Ascending aorta (tissue), 2 donors: ENCODE results near the gene ANTXR1. TPM values are rescaled to one million over a fixed set of nuclear protein-coding genes. Genes with fewer than 3 reads are reported as not detected.
A peak's percentile ranks its signal among the peaks of the same experiment; 100 is the strongest.
"Not testable (repeated sequence)": the region's sequence is repeated elsewhere in the genome, so short reads cannot be mapped to it uniquely, and the experiment has no call there.

Experiments used
- DNase-seq, 2 donors: peaks; one replicate each; pipeline ENCODE4 v3.0.0-alpha.2; 2019; ENCODE audit warnings: low spot score in 2 of 2
- H3K27ac ChIP-seq, 2 donors: fragments of 200-600 bp; sonication (generic); one replicate each; pipeline ENCODE4 v1.5.1; 2016 to 2017; ENCODE audit warnings: mild to moderate bottlenecking in 1 of 2
- H3K27me3 ChIP-seq: fragments of 200-600 bp; sonication (generic); one replicate; pipeline ENCODE4 v1.5.1; 2017
- H3K36me3 ChIP-seq, 2 donors: fragments of 200-600 bp; sonication (generic); one replicate each; pipeline ENCODE4 v1.5.1; 2016
- H3K4me1 ChIP-seq, 2 donors: fragments of 200-600 bp; sonication (generic); one replicate each; pipeline ENCODE4 v1.5.1; 2016 to 2017; ENCODE audit warnings: mild to moderate bottlenecking in 1 of 2
- H3K4me3 ChIP-seq, 2 donors: fragments of 200-600 bp; sonication (generic); one replicate each; pipeline ENCODE4 v1.5.1; 2016 to 2017; ENCODE audit warnings: mild to moderate bottlenecking in 1 of 2
- H3K9me3 ChIP-seq, 2 donors: fragments of 200-600 bp; sonication (generic); one replicate each; pipeline ENCODE4 v1.5.1; 2016
- intact Hi-C: fragments of 100-400 bp; cut with DNase I; formaldehyde crosslinking; loops from one replicate; pipeline ENCODE4 v1.15.1; 2023
- total RNA-seq: library from RNA; depleted of rRNA; stranded (reverse); fragments of >200 nt; gene quantifications from one replicate; pipeline ENCODE4 v1.1.0, GENCODE V29; 2016
- TF ChIP-seq, protein P1 (sequence below), 3 experiments: fragments of 200-600 bp in 2 of 3; fragments of 450-650 bp in 1 of 3; sonication (generic) in 2 of 3; IDR thresholded peaks; one replicate each; pipeline ENCODE4 v1.5.1; 2016 to 2019; ENCODE audit warnings: antibody characterized with exemption in 3 of 3, mild to moderate bottlenecking in 1 of 3, moderate library complexity in 1 of 3

ANTXR1 gene
- total RNA-seq, 1 donor from 2014 or later = 90.3 TPM

DNA sequence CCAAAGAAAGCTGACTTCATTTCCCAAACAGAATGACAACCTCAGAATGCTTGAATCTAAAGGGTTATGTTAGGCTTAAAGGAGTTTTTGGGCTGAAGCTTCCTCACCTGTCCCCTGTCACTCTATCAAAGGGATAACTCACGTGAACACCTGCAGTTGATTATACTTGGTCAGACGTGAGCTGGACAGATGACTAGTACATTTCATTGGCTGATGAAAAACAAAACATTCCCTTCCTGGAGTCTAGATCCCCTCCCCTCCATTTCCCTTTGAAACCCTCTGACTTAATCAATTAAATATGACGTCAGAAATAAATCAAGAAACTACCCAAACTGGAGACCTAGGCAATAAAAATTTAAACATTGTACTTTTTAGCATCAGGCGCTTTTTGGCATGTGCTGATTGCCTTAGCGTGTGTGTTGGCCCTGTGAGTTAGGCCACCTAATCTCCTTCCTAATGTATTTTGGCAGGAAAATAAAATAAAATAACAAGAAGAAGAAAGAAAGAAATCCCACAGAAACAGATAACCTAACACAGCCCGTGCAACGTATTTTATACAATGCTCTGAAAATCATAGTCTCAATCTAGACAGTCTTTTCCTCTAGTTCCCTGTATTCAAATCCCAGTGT lies 159.0 kb downstream of the ANTXR1 start:
- no peaks in the 10 kb centered on the region for H3K36me3 ChIP-seq
- no peak overlapping the region for H3K4me3 ChIP-seq
- no peaks in the 10 kb centered on the region for H3K9me3 ChIP-seq
- TF ChIP-seq, protein P1, sequence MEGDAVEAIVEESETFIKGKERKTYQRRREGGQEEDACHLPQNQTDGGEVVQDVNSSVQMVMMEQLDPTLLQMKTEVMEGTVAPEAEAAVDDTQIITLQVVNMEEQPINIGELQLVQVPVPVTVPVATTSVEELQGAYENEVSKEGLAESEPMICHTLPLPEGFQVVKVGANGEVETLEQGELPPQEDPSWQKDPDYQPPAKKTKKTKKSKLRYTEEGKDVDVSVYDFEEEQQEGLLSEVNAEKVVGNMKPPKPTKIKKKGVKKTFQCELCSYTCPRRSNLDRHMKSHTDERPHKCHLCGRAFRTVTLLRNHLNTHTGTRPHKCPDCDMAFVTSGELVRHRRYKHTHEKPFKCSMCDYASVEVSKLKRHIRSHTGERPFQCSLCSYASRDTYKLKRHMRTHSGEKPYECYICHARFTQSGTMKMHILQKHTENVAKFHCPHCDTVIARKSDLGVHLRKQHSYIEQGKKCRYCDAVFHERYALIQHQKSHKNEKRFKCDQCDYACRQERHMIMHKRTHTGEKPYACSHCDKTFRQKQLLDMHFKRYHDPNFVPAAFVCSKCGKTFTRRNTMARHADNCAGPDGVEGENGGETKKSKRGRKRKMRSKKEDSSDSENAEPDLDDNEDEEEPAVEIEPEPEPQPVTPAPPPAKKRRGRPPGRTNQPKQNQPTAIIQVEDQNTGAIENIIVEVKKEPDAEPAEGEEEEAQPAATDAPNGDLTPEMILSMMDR (IDR thresholded peaks at IDR 0.05) = no peak
- DNase-seq = no peak
- H3K27ac ChIP-seq = peak overlapping the region; percentile 92 to 96
- intact Hi-C loops = loop anchor here (10.0 kb wide), 1 partner anchor 227 kb away; no protein-coding TSS in a partner anchor
- H3K27me3 ChIP-seq = no peaks in the 10 kb centered on the region
- peaks cover 19 to 72% of the 10 kb centered on the region in 2 donors for H3K4me1 ChIP-seq

DNA sequence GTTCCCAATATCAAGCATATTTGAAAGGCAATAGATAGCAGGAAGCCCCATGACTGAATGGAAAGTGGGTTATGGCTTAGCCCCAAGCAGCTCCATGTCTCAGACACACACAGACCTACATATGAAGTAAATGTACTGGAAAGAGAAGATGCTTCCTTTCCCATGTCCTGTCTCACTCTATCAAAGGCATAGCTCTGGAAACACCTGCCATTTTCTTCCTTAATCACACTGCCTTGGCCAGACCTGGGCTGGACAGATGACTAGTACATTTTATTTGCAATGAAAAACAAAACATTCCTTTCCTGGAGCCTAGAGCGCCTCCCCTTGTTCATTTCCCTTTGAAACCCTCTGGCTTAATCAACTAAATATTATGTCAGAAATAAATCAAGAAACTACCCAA lies 160.7 kb downstream of the ANTXR1 start:
- Histone ChIP-seq H3K27me3 (no peaks in the 10 kb centered on the region), H3K4me3 (no peak overlapping the region), H3K36me3 (no peaks in the 10 kb centered on the region), H3K9me3 (no peaks in the 10 kb centered on the region), H3K4me1 (peaks cover 25 to 73% of the 10 kb centered on the region in 2 donors), H3K27ac (peak overlapping the region; percentile 92 to 96)
- intact Hi-C loops = loop anchor here (2.0 to 10.0 kb wide), 2 partner anchors 55 to 229 kb away; no protein-coding TSS in a partner anchor
- TF ChIP-seq, protein P1 (IDR thresholded peaks at IDR 0.05) = peak in 1 of 3 experiments; percentile 24
- DNase-seq = no peak

DNA sequence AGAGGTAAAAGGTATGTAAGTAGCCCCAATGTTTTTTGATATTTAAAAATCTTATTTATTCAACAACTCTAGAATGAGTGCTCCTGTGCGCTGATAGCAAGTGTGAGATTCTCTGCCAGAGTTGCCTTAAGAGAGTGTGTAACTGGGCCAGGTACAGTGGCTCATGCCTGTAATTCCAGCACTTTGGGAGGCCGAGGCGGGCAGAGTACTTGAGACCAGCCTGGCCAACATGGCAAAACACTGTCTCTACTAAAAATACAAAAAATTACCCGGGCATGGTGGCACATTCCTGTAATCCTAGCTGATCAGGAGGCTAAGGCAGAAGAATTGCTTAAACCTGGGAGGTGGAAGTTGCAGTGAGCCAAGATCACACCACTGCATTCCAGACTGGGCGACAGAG lies 161.2 kb downstream of the ANTXR1 start:
- TF ChIP-seq, protein P1 (IDR thresholded peaks at IDR 0.05) = peak in 1 of 3 experiments; percentile 3
- intact Hi-C loops = loop anchor here (2.0 to 10.0 kb wide), 2 partner anchors 55 to 229 kb away; no protein-coding TSS in a partner anchor

DNA sequence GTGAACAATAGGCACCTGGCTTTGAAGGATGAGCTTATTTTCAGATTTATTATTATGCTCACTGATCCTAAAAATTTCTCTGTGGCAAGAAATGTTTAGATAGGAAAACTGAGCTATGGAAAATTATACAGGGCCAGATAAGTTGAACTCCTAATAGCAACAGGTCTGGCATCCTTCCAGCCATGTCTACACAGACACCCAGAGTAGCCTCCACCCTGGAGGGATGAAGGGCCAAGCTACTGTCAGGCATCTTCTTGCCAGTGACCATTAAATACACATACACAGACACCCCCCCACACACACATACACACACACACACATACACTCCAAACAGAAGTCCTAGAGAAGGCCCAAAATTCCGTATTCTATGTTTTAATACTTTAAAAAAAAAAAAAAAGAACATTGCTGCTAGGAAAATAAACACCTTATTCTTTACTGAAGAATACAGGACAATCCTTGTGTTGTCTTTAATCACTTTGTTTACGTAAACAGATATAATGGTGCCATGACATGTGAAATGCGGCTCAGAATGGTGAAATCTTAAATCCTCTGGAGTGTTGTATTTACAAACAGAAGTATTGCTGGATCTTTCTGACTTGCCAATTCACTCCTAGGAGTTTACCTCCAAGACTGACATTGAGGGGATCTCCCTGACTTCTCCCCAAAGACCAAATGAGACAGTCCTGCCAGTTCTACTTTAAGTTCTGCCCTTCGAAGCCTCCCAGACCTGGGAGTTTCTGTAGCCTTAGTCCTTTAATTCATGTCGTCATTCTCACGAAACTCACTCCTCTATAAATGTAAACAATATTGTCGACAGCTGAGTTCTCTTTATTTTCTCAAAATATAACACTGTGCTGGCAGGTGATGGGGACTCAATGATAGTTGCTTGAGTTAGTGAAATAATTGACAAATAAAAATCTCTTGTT lies 163.1 kb downstream of the ANTXR1 start:
- no peaks in the 10 kb centered on the region for H3K36me3 ChIP-seq
- H3K4me3 ChIP-seq = no peak overlapping the region
- intact Hi-C loops = loop anchor here (2.0 to 10.0 kb wide), 5 partner anchors 57 to 231 kb away; partner anchors contain the start of gene ANTXR1
- H3K27me3 ChIP-seq = no peaks in the 10 kb centered on the region
- no peaks in the 10 kb centered on the region for H3K9me3 ChIP-seq
- TF ChIP-seq, protein P1 (IDR thresholded peaks at IDR 0.05) = no peak
- H3K4me1 ChIP-seq = peaks cover 18 to 59% of the 10 kb centered on the region in 2 donors
- peak overlapping the region; percentile 92 to 96 for H3K27ac ChIP-seq
- DNase-seq = no peak

More for the DNA sequence above, 161.2 kb downstream of the ANTXR1 start:
- DNase-seq, H3K9me3 ChIP-seq, H3K4me3 ChIP-seq, H3K27me3 ChIP-seq, H3K36me3 ChIP-seq: not testable (repeated sequence)
- H3K4me1 ChIP-seq = peaks cover 22 to 70% of the 10 kb centered on the region in 2 donors
- H3K27ac ChIP-seq = peak overlapping the region; percentile 92 to 96

DNA sequence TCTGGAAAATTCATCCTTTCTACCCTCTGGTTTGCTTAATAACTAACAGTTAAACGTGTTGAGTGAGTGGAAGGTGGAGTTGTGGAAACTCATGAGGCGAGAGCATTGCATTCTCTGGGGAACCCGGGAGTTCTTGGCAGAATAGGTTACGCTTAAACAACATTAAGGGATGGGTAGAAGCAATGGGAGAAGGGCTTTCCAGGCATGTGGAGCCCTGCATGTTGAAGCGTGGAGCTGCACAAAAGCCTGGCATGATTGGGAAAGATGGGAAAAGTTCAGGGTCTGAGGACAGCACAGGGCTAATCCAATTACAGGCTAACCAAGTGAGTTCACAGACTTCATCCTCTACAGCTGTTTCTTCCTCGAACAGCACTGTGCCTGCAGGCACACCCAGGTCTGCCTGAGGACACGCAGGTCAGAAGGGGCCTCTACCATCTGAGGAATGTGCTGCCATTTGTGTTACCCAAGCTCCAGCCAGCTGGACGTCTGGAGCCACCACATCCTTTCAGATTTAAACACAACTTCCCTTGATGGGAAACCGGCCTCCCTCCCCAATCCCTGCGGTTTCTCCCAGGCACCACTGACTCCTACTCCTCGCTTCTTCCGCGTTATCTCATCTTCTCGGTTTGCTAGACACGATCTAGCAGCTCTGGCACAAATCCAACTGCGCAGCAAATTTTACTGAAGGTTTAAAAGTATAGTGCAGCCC lies 164.2 kb downstream of the ANTXR1 start:
- intact Hi-C loops = loop anchor here (2.0 to 10.0 kb wide), 4 partner anchors 110 to 232 kb away; partner anchors contain the start of gene ANTXR1
- peak overlapping the region; percentile 26 to 32 for H3K4me3 ChIP-seq
- TF ChIP-seq, protein P1 (IDR thresholded peaks at IDR 0.05) = no peak
- peak in 1 of 2 donors; percentile 88 for DNase-seq
- H3K27ac ChIP-seq = peak overlapping the region; percentile 92 to 96
- H3K9me3 ChIP-seq = no peaks in the 10 kb centered on the region
- peaks cover 13 to 49% of the 10 kb centered on the region in 2 donors for H3K4me1 ChIP-seq
- H3K27me3 ChIP-seq = no peaks in the 10 kb centered on the region
- peaks cover 2 to 8% of the 10 kb centered on the region in 2 donors for H3K36me3 ChIP-seq
